ENCODE results near the gene UBR4. TPM values are rescaled to one million over a fixed set of nuclear protein-coding genes. Genes with fewer than 3 reads are reported as not detected.

UBR4 gene
- total and polyA plus RNA-seq, 7 donors: 32.4 to 215 (median 73.5) TPM

DNA sequence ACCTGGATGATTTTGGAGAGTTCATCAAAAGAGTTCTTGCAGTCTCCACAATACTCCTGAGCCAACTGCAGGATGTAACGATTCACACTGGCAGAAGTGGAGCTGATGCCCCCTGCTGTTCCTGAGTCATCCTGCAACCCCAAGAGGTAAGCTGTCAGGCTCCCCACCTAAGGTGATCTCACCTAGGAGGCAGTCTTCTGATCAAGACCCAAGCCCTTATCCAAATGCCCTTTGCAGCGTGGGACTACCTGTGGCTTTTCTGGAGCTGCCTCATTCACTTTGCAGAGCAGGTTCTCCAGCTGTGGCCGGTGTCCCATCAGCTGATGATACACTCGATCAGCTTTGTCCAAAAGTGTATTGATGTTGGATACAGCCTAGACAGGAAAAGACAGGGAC is 96.4 kb downstream of the UBR4 start:
- WGBS, 2 donors: 63 to 78% methylated on average over 4 of the region's 4 CpGs
- Histone ChIP-seq H3K27ac (no peak overlapping the region), H3K36me3 (peaks cover 79 to 100% (median 95%) of the 10 kb centered on the region in 4 donors), H3K9me3 (no peaks in the 10 kb centered on the region), H3K27me3 (no peaks in the 10 kb centered on the region), H3K4me3 (no peak overlapping the region), H3K4me1 (no peaks in the 10 kb centered on the region)
- no peak for DNase-seq
- intact Hi-C loops (cut with DNase I): no loop called here
- TF ChIP-seq POLR2A (IDR thresholded peaks at IDR 0.05) (no peak), POLR2AphosphoS5 (IDR thresholded peaks at IDR 0.05) (no peak), EP300 (IDR thresholded peaks at IDR 0.05) (no peak)
- TF ChIP-seq, protein P1, sequence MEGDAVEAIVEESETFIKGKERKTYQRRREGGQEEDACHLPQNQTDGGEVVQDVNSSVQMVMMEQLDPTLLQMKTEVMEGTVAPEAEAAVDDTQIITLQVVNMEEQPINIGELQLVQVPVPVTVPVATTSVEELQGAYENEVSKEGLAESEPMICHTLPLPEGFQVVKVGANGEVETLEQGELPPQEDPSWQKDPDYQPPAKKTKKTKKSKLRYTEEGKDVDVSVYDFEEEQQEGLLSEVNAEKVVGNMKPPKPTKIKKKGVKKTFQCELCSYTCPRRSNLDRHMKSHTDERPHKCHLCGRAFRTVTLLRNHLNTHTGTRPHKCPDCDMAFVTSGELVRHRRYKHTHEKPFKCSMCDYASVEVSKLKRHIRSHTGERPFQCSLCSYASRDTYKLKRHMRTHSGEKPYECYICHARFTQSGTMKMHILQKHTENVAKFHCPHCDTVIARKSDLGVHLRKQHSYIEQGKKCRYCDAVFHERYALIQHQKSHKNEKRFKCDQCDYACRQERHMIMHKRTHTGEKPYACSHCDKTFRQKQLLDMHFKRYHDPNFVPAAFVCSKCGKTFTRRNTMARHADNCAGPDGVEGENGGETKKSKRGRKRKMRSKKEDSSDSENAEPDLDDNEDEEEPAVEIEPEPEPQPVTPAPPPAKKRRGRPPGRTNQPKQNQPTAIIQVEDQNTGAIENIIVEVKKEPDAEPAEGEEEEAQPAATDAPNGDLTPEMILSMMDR (IDR thresholded peaks at IDR 0.05): peak in 1 of 4 experiments; percentile 23

DNA sequence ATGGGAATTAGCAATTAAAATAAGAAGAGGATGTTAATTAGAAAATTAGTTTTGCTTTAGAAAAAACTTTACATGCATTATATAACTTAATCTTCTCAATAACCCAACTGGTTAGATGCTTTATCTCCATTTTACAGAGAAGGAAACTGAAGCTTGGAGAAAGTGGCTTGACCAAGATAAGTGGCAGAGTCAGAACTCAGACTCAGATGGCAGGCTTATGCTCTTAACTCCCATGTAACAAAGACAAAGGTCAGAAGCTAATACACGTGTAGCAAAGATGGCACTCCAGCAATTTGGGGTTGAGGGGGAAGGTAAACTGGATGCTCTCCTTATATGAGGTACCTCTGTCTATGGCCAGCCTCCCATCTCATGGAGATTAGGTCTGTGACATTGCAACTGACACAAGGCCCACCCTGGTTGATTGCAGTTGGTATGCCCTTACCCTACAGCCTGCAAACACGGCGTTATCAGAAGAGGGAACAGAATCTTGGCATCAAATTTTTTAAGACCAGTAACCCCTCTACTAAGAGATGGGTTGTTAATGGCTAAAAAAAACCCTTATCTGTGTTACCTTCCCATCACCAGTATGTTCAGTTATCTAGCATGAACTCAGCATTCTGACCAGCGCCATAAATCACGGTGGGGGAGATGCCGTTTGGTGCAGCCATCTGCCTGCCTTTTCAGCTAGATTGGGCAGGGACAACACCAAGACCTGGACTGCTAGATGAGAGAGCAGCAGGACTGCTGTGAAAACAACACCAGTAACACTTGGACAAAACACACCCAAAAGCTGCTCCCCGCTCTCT is 97.0 kb downstream of the UBR4 start:
- H3K4me1 ChIP-seq: no peaks in the 10 kb centered on the region
- TF ChIP-seq POLR2AphosphoS5 (IDR thresholded peaks at IDR 0.05) (no peak), EP300 (IDR thresholded peaks at IDR 0.05) (no peak), POLR2A (IDR thresholded peaks at IDR 0.05) (no peak)
- TF ChIP-seq, protein P1 (IDR thresholded peaks at IDR 0.05): no peak
- intact Hi-C loops (cut with DNase I): no loop called here
- H3K36me3 ChIP-seq: peaks cover 79 to 100% (median 96%) of the 10 kb centered on the region in 4 donors
- H3K9me3 ChIP-seq: no peaks in the 10 kb centered on the region
- WGBS, 2 donors: 80 to 89% methylated on average over 7 of the region's 7 CpGs
- H3K4me3 ChIP-seq: no peak overlapping the region
- H3K27me3 ChIP-seq: no peaks in the 10 kb centered on the region
- no peak for DNase-seq
- H3K27ac ChIP-seq: no peak overlapping the region

DNA sequence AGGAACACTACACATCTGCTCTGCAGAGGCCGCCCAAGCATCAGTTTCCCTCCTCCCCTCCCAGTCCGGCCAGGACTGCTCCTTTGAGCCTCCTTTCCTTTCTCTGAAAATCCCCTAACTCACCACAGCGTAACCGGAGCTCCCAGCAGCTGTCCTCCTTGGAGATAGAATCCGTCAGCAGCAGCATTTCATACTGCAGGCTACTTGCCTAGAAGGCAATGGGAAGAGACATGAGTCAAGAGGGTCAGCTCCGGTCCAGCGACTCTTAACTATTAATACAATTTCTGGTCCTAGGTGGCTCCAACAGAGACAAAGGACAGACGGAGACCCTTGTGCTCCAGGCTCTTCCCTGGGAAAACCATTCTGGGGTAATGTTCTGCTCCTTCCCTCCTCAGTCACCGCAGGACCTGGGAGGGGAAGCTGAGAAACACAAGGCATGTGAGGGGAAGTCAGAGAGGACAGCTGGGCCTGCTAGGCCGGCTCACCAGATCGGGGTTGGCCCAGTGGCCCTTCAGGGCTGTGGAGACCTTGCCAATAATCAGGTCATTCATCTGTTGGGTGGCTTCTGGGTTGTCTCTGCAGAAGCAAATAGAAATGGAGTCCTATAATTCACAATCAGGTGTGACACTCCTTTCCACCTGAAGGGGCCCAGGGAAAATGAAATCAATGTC is 99.7 kb downstream of the UBR4 start:
- no peak overlapping the region for H3K4me3 ChIP-seq
- DNase-seq: no peak
- H3K36me3 ChIP-seq: peaks cover 72 to 100% (median 90%) of the 10 kb centered on the region in 4 donors
- H3K27me3 ChIP-seq: no peaks in the 10 kb centered on the region
- TF ChIP-seq POLR2A (IDR thresholded peaks at IDR 0.05) (no peak), EP300 (IDR thresholded peaks at IDR 0.05) (no peak), POLR2AphosphoS5 (IDR thresholded peaks at IDR 0.05) (no peak)
- TF ChIP-seq, protein P1 (IDR thresholded peaks at IDR 0.05): no peak
- H3K9me3 ChIP-seq: no peaks in the 10 kb centered on the region
- H3K4me1 ChIP-seq: no peaks in the 10 kb centered on the region
- no peak overlapping the region for H3K27ac ChIP-seq
- intact Hi-C loops (cut with DNase I): no loop called here
- WGBS, 2 donors: 92 to 97% methylated on average over 11 of the region's 11 CpGs

DNA sequence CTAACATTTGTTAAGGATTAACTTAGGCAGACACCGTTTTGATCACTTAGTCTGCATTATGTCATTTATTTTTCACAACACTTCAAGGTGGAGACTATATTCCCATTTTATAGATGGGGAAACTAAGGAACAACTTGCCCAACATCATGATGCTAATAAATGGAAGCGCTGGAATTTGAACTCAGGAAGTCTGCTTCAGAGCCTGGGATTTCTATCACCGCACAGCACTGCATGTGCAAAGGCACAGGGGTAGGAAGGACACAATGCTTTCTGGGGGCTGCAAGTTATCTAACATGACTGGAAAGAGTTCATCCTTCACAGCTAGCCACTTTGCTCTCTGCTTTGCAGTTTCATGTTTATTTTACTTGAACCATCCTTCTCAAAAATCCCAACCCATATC is 100.5 kb downstream of the UBR4 start:
- no peak overlapping the region for H3K27ac ChIP-seq
- no peaks in the 10 kb centered on the region for H3K4me1 ChIP-seq
- H3K27me3 ChIP-seq: no peaks in the 10 kb centered on the region
- no peak overlapping the region for H3K4me3 ChIP-seq
- TF ChIP-seq EP300 (IDR thresholded peaks at IDR 0.05): no peak
- TF ChIP-seq POLR2AphosphoS5 (IDR thresholded peaks at IDR 0.05): no peak
- TF ChIP-seq POLR2A (IDR thresholded peaks at IDR 0.05): no peak
- TF ChIP-seq, protein P1 (IDR thresholded peaks at IDR 0.05): no peak
- no peaks in the 10 kb centered on the region for H3K9me3 ChIP-seq
- peaks cover 72 to 100% (median 90%) of the 10 kb centered on the region in 4 donors for H3K36me3 ChIP-seq
- intact Hi-C loops (cut with DNase I): no loop called here
- WGBS, 2 donors: 74 to 91% methylated on average over 3 of the region's 3 CpGs
- DNase-seq: no peak

Measured in sigmoid colon (tissue), 7 donors.